Hematopoietic multipotent progenitor cell treated with erythropoietin and hydrocortisone succinate and interleukin-3 and kit ligand, for 4 days (in vitro differentiated cells): ENCODE data around the gene ASB13.
"Not testable (repeated sequence)": the region's sequence is repeated elsewhere in the genome, so short reads cannot be mapped to it uniquely, and the experiment has no call there.

Source experiments
- DNase-seq: peaks from one replicate; pipeline ENCODE4 v3.0.0-alpha.2; 2015

Gene ASB13

DNA sequence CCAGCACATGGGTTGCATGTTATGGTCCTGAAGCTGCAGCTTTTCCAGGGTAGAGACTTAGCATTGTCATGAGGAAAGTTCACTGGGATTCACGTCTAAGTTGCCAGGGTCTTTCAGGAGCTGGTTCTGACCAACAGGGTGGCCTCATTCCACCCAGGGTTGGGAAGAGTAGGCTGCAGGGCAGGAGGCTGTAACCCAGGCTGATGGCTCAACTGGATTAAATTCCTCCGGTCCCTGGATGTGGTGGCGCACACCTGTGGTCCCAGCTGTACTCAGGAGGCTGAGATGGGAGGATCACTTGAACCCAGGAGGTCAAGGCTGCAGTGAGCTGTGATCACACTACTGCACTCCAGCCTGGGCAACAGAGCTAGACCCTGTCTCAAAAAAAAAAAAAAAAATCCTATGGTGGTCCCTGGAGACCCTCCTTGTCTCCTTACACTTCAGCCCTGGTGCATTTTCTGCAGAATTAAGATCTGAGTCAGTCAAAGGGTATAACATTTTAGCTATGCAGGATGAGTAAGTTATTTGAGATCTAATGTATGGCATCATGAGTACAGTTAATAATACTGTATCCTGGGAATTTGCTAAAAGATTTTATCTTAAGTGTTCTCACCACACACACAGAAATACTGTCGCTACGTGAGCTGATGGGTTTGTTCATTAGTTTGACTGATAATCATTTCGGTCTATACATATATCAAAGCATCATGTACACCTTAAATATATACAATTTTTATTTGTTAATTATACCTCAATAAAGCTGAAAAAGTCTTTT, 44.0 kb downstream of the ASB13 start:
- DNase-seq: no peak

- DNase-seq: not testable (repeated sequence)
Observed at GRCh38 chr10:5621371-5621770, 45.0 kb downstream of the ASB13 start.

GRCh38 chr10:5620966-5621365, 45.4 kb downstream of the ASB13 start:
- no peak for DNase-seq

DNA sequence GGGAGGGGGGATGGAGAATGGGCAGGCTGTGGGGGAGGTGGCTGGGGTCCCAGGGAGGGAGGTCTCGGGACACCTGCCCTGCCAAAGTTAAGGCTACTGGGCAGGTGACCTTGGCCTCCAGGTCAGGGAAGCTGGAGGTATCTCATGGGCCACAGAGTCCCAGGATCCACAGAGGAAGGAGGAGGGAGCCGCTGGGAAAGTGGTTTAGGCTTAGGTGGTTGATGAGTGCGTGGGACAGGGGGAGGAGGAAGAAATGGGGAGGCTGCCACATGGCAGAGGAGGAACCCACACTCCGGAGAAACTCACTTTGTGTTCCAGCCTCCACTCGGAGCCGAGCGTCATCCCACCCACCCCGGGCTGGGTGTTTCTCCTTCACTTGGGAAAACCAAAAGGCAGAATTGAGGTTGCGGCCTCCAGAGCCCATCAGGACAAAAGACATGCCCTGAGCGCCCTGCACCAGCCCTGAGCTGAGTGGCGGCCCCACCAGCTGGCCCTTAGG, 46.1 kb downstream of the ASB13 start:
- DNase-seq: no peak

DNA sequence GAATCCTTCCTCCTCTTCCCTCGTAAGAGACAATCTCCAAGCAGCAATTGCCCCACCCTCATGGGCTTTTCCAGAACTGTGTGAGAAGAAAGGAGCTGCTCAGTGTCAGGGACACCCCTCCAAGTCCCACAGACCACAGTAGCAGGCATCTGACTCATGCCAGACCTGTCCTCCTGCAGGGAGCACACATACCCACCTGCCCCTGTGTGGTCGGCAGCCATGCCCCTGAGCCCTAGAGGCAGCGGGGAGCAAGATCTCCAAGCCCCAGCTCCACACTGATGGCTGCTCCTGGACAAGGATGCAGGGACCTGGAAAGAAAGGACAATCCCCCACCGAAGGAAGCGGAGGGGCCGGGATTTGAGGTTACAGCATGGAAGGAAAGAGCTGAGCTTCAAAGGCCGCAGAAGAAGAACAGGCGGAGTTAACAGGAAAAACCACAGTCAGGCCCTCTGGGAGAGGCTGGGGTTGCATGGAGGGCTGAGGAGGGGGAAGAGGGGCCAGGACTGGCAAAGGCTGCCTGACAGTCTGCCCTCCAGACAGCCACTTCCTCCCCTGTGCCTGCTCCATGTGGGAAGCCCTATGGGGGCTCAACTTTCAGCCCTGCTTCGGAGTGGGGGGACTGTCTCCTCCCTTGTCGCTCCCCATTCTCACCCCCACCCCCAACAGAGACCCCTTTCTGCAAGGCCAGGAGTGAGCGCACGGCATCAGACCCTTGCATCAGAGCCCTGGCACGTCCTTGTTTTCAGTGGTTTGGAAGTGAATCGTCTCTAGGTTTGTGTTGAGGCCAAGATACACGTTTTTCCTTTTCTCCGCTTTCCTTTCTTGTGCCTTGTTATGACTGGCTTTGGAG, 46.8 kb downstream of the ASB13 start:
- no peak for DNase-seq

DNA sequence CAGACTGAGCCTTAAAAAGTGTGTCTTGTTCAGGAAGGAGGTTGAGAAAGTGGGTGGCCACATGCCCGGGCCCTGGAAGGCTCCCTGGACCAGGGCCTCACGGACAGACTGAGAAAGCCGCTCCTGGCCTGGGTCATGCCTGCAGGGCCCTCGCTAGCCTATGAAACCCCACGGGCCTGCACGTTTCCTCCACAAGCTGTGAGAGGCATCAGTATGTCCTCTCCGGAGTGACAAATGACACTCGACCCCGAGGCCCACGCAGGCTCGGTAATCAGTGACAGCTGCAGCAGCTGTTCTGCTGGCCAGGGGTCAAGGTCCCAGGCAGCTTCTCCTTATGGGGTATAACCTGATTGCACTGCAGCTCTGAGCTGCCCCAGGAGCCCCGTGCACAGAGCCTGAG, 47.6 kb downstream of the ASB13 start:
- no peak for DNase-seq

GRCh38 chr10:5618042-5618441, 48.4 kb downstream of the ASB13 start:
- no peak for DNase-seq

GRCh38 chr10:5617521-5617920, 48.9 kb downstream of the ASB13 start:
- no peak for DNase-seq

DNA sequence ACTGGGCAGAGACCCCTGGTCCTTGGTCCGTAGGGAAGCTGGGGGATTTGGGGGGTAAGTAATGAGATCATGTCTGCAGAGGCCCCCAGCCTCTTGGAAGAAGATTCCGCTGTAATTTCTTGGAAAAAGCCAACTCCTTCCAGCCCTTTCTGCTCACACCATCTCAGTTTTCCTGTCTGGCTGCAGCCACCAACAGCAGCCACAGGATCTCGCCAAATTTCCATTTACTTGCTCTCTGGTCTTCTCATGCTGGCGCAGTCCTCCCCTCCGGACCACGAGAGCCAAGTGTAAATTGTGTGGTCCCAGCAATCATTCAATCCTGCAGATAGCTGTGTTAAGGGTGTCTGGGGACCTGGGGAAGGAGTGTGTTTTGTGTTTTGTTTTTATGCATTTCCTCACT, 49.6 kb downstream of the ASB13 start:
- no peak for DNase-seq

- DNase-seq: no peak
Observed at GRCh38 chr10:5616046-5616445, 50.3 kb downstream of the ASB13 start.

DNA sequence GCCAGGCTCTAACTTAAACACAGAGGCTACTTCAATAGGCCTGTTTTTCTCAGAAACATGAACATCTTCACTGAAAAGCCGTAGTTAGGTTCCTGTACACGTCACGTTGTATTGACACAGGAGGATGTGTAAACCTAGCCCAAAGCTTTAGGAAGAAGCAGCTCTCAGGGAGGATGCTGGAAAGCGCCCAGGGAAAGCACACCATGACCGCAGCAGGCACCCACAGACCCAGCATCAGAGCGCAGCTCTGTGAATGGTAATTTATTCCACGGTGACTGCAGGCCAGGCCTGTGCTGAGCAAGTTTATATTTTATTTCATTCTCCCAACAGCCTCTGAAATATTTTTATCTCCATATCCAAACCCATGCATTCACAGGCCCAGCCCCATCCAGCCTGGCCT, 51.1 kb downstream of the ASB13 start:
- no peak for DNase-seq

DNA sequence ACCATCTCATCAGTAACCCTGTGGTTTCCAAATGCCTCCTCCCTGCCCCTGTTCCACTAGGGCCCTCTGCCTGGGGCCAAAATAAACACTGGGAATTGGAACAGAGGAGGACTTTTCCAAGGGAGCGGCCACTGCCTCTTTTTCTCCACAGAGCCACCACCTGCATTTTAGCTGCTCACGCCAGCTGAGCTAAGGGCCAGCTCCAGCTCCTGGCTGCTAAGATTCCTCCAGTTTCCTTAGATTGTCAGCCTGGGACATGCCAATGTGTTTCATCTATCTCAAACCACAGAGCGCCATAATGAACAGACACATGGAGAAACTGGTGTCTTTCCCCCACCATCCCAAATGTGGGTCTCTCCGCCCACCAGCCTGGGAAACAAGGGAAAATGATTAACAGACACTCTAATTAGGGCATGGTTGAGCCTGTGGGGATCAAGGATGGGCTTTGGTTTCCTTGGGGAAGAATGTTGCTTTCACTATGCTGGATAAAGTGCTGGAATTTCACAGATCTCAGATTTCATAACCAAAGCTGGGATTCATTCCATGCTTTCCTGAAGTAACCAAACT, 52.2 kb downstream of the ASB13 start:
- DNase-seq: no peak

GRCh38 chr10:5613481-5614154, 52.8 kb downstream of the ASB13 start:
- DNase-seq: no peak

DNA sequence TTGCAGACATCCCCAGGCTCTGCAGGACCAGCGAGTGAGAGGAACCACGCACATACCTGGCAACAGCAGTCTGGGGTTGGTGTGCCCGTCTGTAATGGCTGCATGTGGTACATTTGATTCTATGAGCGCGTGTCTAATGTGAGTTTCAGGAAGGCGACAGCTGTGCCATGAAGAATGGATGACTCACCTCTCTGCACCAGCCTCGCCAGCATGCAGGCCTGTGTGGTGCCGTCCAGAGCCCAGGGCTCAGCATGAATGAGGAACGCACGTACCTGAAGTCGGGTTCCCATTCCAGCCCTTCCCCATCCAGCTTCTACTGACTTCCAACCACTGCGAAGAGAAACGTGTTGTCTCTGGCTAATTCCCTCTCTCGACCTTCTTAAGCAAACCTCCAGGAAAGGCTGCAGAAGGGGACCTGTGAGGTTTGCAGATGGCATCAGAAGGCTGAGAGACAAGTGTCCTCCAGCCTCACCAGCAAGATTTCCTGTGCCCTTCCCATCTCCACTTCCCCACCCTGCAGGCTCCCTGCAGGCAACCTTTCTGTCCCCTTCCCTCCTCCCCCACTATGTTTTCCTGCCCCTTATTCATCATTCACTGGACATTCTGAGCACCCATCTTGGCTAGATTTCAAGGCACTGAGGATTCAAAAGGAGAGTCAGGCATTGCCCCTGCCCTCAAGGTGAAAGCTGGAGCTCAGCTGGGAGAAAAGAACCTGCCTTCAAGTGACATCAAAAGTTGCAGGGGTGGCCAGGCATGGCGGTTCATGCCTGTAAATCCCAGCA, 54.3 kb downstream of the ASB13 start:
- no peak for DNase-seq

- no peak for DNase-seq
Observed at GRCh38 chr10:5609952-5610616, 56.3 kb downstream of the ASB13 start.

GRCh38 chr10:5608608-5609220, 57.7 kb downstream of the ASB13 start:
- no peak for DNase-seq

DNA sequence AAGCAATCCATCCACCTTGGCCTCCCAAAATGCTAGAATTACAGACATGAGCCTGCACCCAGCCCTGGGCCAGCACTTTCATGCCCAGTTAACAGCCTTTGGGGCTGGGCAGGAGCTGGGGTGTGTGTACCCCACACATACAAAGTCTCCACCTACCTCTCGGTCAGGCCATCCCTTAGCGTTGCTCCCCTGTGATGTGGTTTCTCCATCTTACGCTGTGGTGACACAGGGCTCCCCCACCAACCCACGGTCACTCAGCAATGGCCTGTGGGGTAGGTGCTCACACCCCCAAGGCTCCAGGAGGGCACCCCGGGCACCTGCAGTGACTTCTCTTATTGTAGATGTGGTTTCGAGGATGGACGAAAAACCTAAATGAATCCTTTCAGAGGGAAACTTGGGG, 58.8 kb downstream of the ASB13 start:
- no peak for DNase-seq

GRCh38 chr10:5606864-5607263, 59.5 kb downstream of the ASB13 start:
- peak; percentile 65 for DNase-seq

GRCh38 chr10:5606321-5606720, 60.1 kb downstream of the ASB13 start:
- no peak for DNase-seq

DNA sequence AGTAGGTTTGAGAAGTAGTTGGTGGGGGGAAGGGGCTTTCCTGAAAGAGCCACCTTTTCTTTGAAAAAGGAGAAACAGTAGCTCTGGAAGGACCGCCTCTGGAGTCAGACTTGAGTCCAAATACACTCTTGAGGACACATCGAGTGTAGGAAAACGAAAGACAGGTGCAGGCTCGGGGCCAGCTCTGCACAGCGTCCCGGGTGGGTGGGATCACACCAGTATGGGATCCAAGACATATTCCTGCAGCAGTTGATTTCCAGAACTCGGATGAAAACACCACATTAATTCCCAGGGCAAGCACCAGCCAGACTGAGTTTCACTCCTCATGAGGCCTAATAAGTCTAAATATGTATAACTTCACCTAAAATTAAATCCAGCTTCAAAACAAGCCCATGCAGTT, 61.4 kb downstream of the ASB13 start:
- DNase-seq: no peak

DNA sequence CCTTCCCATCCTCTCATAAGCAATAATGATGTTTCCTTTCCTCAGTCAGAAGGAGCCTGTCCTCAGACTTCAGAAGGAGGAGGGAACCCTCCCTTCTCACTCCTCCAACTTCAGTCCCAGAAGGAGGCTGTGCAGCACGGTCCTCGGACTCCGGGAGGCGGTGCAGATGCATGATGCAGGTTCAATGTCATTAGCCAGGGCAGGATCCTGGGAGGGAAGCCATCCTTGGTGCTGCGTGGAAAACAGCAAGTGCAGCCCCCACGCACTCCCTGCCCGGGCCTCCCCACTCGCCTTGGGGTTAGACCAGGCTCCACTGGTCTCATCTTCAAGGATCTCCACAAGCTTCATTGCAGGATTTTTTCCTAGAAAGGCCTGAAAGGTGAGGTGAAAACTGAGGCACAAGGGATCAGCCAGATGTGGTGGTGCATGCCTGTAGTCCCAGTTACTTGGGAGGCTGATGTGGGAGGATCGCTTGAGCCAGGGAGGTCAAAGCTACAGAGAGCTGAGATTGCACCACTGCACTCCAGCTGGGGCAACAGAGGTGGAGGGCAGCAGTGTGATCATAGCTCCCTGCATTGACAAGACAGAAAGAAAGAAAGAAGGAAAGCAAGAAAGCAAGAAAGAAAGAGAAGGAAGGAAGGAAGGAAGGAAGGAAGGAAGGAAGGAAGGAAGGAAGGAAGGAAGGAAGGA, 62.0 kb downstream of the ASB13 start:
- DNase-seq: no peak
